GM12878 (cell line): ENCODE measurements around the gene IGFLR1. TPM values are rescaled to one million over a fixed set of nuclear protein-coding genes. Genes with fewer than 3 reads are reported as not detected.

Experiments used
- ATAC-seq: fragments of 200-7000 bp; cut with Tn5 transposase; 3 replicates; pipeline ENCODE4 v1.9.1; 2020; ENCODE audit warnings: mild to moderate bottlenecking, moderate library complexity
- BruUV-seq: library from RNA; stranded (reverse); fragments of 400-500 nt; replicated peaks from 2 replicates; lab custom pipeline; 2021; lab: Mats Ljungman, UMichigan
- CTCF ChIA-PET: fragments of 300-600 bp; sonication (Branson Sonifier 250); formaldehyde crosslinking; extraction: SDS; loops from one replicate; lab custom pipeline; 2021; ENCODE audit warnings: inconsistent platforms; lab: Yijun Ruan, JAX
- POLR2A ChIA-PET: fragments of 350-600 bp; formaldehyde crosslinking; extraction: SDS; loops from one replicate; lab custom pipeline; 2021; ENCODE audit warnings: inconsistent platforms; lab: Charles Lee
- RAD21 ChIA-PET: fragments of 300-600 bp; sonication (Branson Sonifier 250); formaldehyde crosslinking; loops from one replicate; lab custom pipeline; 2023; ENCODE audit warnings: antibody characterized with exemption; ENCODE audit not compliant: unreplicated experiment; lab: Charles Lee
- SMC1A ChIA-PET: fragments of 300-600 bp; sonication (Branson Sonifier 250); formaldehyde crosslinking; loops from one replicate; lab custom pipeline; 2023; ENCODE audit not compliant: unreplicated experiment, uncharacterized antibody; lab: Charles Lee
- DNase-seq: peaks from one replicate; pipeline ENCODE4 v3.0.0-alpha.2; 2011; ENCODE audit warnings: low read depth, low spot score
- FAIRE-seq: peaks from 3 replicates; lab custom pipeline; 2011; peaks lifted over from hg19 to GRCh38; lab: Jason Lieb, UNC
- H2AFZ ChIP-seq: 2 replicates; pipeline ENCODE4 v1.6.0; 2011; ENCODE audit warnings: low read depth, low read length, control low read depth; ENCODE audit not compliant: control insufficient read depth
- H3K27ac ChIP-seq: 2 replicates; pipeline ENCODE4 v1.5.1; 2011; ENCODE audit warnings: control low read depth; ENCODE audit not compliant: control insufficient read depth, insufficient read depth
- H3K27me3 ChIP-seq, 2 experiments: replicated peaks in 1 of 2; 2 replicates each; pipeline versions ENCODE4 v1.6.0 to v1.6.1; 2011; ENCODE audit warnings: low read length in 1 of 2; ENCODE audit not compliant: control insufficient read depth in 2 of 2, insufficient read depth in 2 of 2
- H3K36me3 ChIP-seq, 2 experiments: 2 replicates each; pipeline ENCODE4 v1.5.1; 2011; ENCODE audit warnings: low read length in 1 of 2; ENCODE audit not compliant: control insufficient read depth in 2 of 2, insufficient read depth in 2 of 2
- H3K4me1 ChIP-seq: 2 replicates; pipeline ENCODE4 v1.6.1; 2011; ENCODE audit warnings: mild to moderate bottlenecking, low read length, moderate library complexity, mixed read lengths; ENCODE audit not compliant: control insufficient read depth, insufficient read depth
- H3K4me2 ChIP-seq: 2 replicates; pipeline ENCODE4 v1.6.0; 2011; ENCODE audit warnings: control low read depth; ENCODE audit not compliant: control insufficient read depth, insufficient read depth
- H3K4me3 ChIP-seq: fragments of 200-600 bp; sonication (generic); 2 replicates; pipeline ENCODE4 v1.5.1; 2016
- H3K79me2 ChIP-seq: 2 replicates; pipeline ENCODE4 v1.6.0; 2011; ENCODE audit warnings: low read length; ENCODE audit not compliant: control insufficient read depth, insufficient read depth
- H3K9ac ChIP-seq: 2 replicates; pipeline ENCODE4 v1.8.0; 2011; ENCODE audit warnings: low read length, control low read depth, mixed read lengths; ENCODE audit not compliant: control insufficient read depth, insufficient read depth
- H3K9me3 ChIP-seq: replicated peaks from 3 replicates; pipeline ENCODE4 v1.5.1; 2011; ENCODE audit warnings: mild to moderate bottlenecking, low read length; ENCODE audit not compliant: control insufficient read depth, insufficient read depth
- H4K20me1 ChIP-seq: 2 replicates; pipeline ENCODE4 v1.6.0; 2011; ENCODE audit not compliant: control insufficient read depth, insufficient read depth
- CEBPB ChIP-seq, 2 experiments: fragments of 150-350 bp in 1 of 2; IDR thresholded peaks; 2 replicates each; pipeline ENCODE4 v1.6.1; 2012 to 2014; ENCODE audit warnings: low read depth in 2 of 2, low read length in 2 of 2, borderline replicate concordance in 1 of 2, inconsistent platforms in 1 of 2
- LARP7 ChIP-seq: fragments of 450-650 bp; IDR thresholded peaks from 2 replicates; pipeline ENCODE4 v1.6.1; 2017; ENCODE audit warnings: mild to moderate bottlenecking
- PAX5 ChIP-seq: IDR thresholded peaks from 2 replicates; pipeline ENCODE4 v1.6.1; 2011; ENCODE audit warnings: low read depth, low read length, borderline replicate concordance
- POLR2A ChIP-seq: IDR thresholded peaks from 2 replicates; pipeline ENCODE4 v1.6.1; 2011; ENCODE audit warnings: low read depth, mild to moderate bottlenecking, low read length
- SIX5 ChIP-seq: IDR thresholded peaks from 2 replicates; pipeline ENCODE4 v1.6.1; 2011; ENCODE audit warnings: mild to moderate bottlenecking, low read depth, low read length, moderate library complexity; ENCODE audit not compliant: severe bottlenecking
- WGBS: methylation state at CpG from one replicate; pipeline ENCODE4 v1.1.6; 2016; ENCODE audit warnings: low lambda C conversion rate; ENCODE audit not compliant: insufficient replicate concordance, insufficient coverage; ENCODE audit errors: missing lambda C conversion rate; 5-methylcytosine and 5-hydroxymethylcytosine counted together
- in situ Hi-C: fragments of 300-500 bp; cut with MboI; formaldehyde crosslinking; loops from 9 replicates; pipeline ENCODE4 v1.14.3; 2018; ENCODE audit warnings: mixed read lengths
- intact Hi-C: fragments of 100-400 bp; cut with micrococcal nuclease; formaldehyde crosslinking; loops from one replicate; pipeline ENCODE4 v1.14.2; 2022; ENCODE audit not compliant: unreplicated experiment
- polyA plus RNA-seq, 11 experiments: library from polyadenylated mRNA; depleted of rRNA in 4 of 11; unstranded in 6 of 11; stranded (reverse) in 5 of 11; fragments of >200 nt; fragmentation: Nextera tagmentation in 4 of 11; fragmentation: Illumina TruSeq in 1 of 11; extraction: Ambion mirVana in 4 of 11; extraction: Trizol in 1 of 11; gene quantifications; 1 replicate in 1 of 11; 2 replicates in 10 of 11; pipeline versions ENCODE4 v1.2.1 to v1.2.3, GENCODE V29; 2011 to 2016; ENCODE audit warnings: inconsistent platforms in 2 of 11, missing spikeins in 2 of 11, low read depth in 1 of 11
- total RNA-seq, 4 experiments: library from RNA; depleted of rRNA in 3 of 4; stranded (reverse); fragments of >200 nt in 3 of 4; fragmentation: Illumina TruSeq in 1 of 4; extraction: Trizol in 1 of 4; gene quantifications; 2 replicates each; pipeline versions ENCODE4 v1.2.1 to v1.2.3, GENCODE V29; 2013 to 2021
- TF ChIP-seq, protein P1 (sequence below): fragments of 450-650 bp; IDR thresholded peaks from 2 replicates; pipeline ENCODE4 v1.6.1; 2016; ENCODE audit warnings: mild to moderate bottlenecking

The IGFLR1 gene
- total and polyA plus RNA-seq, 10 of the 15 experiments (the other 5 are each of a cell fraction or from before 2014, with no cell fraction given): 2.5 to 39.9 (median 24.8) TPM

DNA sequence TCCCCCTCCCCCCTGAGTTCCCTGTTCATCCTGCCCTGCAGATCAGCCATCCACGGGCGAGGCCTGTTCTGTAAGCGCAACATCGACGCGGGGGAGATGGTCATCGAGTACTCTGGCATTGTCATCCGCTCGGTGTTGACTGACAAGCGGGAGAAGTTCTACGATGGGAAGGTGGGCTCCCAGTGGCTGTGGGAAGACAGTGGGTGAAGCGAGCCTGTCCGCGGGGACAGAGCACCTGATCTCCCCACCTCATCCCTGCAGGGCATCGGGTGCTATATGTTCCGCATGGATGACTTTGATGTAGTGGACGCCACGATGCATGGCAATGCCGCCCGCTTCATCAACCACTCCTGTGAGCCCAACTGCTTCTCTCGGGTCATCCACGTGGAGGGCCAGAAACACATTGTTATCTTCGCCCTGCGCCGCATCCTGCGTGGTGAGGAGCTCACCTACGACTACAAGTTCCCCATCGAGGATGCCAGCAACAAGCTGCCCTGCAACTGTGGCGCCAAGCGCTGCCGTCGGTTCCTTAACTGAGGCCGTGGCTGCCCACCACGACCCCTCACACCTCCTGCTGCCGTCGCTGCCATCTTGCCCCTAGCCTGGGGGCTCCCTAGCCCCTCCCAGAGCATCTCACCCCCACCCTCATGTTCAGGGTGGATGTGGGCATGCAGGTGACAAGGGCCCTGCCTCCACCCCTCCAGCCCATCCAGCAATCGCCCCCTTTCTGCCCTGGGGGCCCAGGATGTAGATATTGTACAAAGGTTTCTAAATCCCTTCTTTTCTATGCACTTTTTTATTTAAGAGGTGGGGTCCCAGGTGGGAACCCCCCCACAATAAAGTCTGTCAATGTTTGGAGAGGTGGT lies 4.0 kb downstream of the IGFLR1 start:
- no peaks in the 10 kb centered on the region for H3K27me3 ChIP-seq
- intact Hi-C loops: no loop called here
- CTCF ChIA-PET: interaction anchor here (1.2 to 2.1 kb wide), 3 partner anchors 18 to 46 kb away, joined by 4 to 7 read pairs (median 7); no protein-coding TSS in a partner anchor

More for the DNA sequence above, 4.0 kb downstream of the IGFLR1 start:
- TF ChIP-seq CEBPB (IDR thresholded peaks at IDR 0.05; ENCODE audit: borderline replicate concordance in 1 of 2, low read depth in 2 of 2, low read length in 2 of 2) (no peak), LARP7 (no peak), POLR2A (peak; percentile 39), PAX5 (peak; percentile 82; the same call in 1 of the 2 replicates), SIX5 (no peak)
- TF ChIP-seq, protein P1, sequence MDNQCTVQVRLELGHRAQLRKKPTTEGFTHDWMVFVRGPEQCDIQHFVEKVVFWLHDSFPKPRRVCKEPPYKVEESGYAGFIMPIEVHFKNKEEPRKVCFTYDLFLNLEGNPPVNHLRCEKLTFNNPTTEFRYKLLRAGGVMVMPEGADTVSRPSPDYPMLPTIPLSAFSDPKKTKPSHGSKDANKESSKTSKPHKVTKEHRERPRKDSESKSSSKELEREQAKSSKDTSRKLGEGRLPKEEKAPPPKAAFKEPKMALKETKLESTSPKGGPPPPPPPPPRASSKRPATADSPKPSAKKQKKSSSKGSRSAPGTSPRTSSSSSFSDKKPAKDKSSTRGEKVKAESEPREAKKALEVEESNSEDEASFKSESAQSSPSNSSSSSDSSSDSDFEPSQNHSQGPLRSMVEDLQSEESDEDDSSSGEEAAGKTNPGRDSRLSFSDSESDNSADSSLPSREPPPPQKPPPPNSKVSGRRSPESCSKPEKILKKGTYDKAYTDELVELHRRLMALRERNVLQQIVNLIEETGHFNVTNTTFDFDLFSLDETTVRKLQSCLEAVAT: peak; percentile 51; the same call in 1 of the 2 replicates
- no TSS peak for BruUV-seq
- no peak overlapping the region for H3K4me2 ChIP-seq
- DNase-seq (no peak), ATAC-seq (no peak), FAIRE-seq (no peak)
- H4K20me1 ChIP-seq: no peaks in the 10 kb centered on the region
- POLR2A ChIA-PET: interaction anchor here (1.3 kb wide), 1 partner anchor 20 kb away, joined by 5 read pairs; no protein-coding TSS in a partner anchor
- H3K27ac ChIP-seq: no peak overlapping the region
- no peak overlapping the region for H3K9ac ChIP-seq
- SMC1A ChIA-PET: interaction anchor here (1.2 to 1.8 kb wide), 2 partner anchors 20 to 42 kb away, joined by 3 to 5 read pairs; no protein-coding TSS in a partner anchor
- peaks cover 15% of the 10 kb centered on the region for H3K79me2 ChIP-seq
- in situ Hi-C loops: no loop called here
- no peak overlapping the region for H2AFZ ChIP-seq
- H3K36me3 ChIP-seq: peaks cover 13 to 30% of the 10 kb centered on the region in 2 experiments; a peak in 3 of 4 replicates
- WGBS: 93% methylated on average over 37 of the region's 37 CpGs
- H3K4me1 ChIP-seq: peaks cover 16% of the 10 kb centered on the region
- H3K9me3 ChIP-seq: no peaks in the 10 kb centered on the region
- no peak overlapping the region for H3K4me3 ChIP-seq
- RAD21 ChIA-PET: interaction anchor here (1.2 kb wide), 1 partner anchor 45 kb away, joined by 4 read pairs; no protein-coding TSS in a partner anchor
